Progenitor cell of endocrine pancreas (in vitro differentiated cells): ENCODE measurements around the gene PRDM16. TPM values are rescaled to one million over a fixed set of nuclear protein-coding genes. Genes with fewer than 3 reads are reported as not detected.

Experiments
- DNase-seq: peaks from one replicate; pipeline ENCODE4 v3.0.0; 2021; ENCODE audit warnings: low spot score; ENCODE audit not compliant: unreplicated experiment
- H3K27ac Mint-ChIP-seq: 2 replicates; pipeline ENCODE4 v1.8.0; 2021; ENCODE audit warnings: mild to moderate bottlenecking, moderate library complexity, mixed read lengths
- H3K27me3 Mint-ChIP-seq: 2 replicates; pipeline ENCODE4 v1.8.0; 2021; ENCODE audit warnings: mixed read lengths
- H3K36me3 Mint-ChIP-seq: 2 replicates; pipeline ENCODE4 v1.8.0; 2022; ENCODE audit warnings: mixed read lengths; ENCODE audit not compliant: insufficient read depth
- H3K4me1 Mint-ChIP-seq: 2 replicates; pipeline ENCODE4 v1.8.0; 2021; ENCODE audit warnings: low read depth, mixed read lengths
- H3K4me3 Mint-ChIP-seq: 2 replicates; pipeline ENCODE4 v1.8.0; 2021; ENCODE audit warnings: low read depth, mild to moderate bottlenecking, moderate library complexity, mixed read lengths
- H3K9me3 Mint-ChIP-seq: 2 replicates; pipeline ENCODE4 v1.8.0; 2021; ENCODE audit warnings: low read depth, mixed read lengths
- total RNA-seq: library from RNA; stranded (reverse); gene quantifications from 2 replicates; pipeline ENCODE4 v1.2.1, GENCODE V29; 2021
- TF ChIP-seq, protein P1 (sequence below): fragments of 200-600 bp; sonication (generic); IDR thresholded peaks from one replicate; pipeline ENCODE4 v1.5.0; 2021; ENCODE audit warnings: antibody characterized with exemption, mild to moderate bottlenecking; ENCODE audit not compliant: unreplicated experiment

Gene PRDM16
- total RNA-seq, 1 donor from 2014 or later, result 69.1 TPM

DNA sequence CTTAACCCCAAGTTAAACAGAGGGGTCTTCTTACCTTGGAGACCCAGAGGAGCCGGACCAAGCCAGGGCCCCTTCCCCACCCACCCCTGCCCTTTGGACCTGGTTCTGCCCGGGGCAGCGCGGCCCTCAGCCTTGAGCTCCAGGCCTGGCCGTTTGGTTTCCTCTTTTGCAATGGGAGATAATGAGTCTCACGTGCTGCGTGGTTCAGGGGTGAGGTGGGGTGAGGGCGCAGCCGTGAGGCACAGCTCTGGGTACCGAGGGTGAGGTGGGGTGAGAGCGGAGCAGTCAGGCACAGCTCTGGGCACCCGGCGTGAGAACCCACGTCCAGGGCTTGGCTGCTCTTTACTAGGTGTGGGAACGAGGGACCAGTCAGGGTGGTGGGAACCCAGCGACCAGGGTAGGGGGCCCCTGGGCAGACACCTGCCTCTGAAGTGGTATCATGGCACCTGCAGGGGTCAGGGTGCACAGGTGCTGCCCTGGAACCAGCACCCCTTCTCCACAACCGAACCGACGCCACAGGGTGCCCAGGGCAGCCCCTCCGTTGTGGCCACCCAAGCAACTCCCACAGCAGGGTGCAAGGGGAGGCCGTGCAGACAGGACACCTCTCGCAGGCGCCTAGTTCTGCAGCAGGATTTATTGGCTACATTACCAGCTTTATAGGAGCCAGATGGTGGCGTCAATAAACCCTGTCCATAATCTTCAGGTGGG, 182.2 kb downstream of the PRDM16 start:
- H3K4me3 Mint-ChIP-seq, result no peak overlapping the region
- peaks cover 5% of the 10 kb centered on the region for H3K36me3 Mint-ChIP-seq
- H3K27ac Mint-ChIP-seq, result peak overlapping the region; percentile 77
- H3K4me1 Mint-ChIP-seq, result peaks cover 48% of the 10 kb centered on the region
- no peaks in the 10 kb centered on the region for H3K9me3 Mint-ChIP-seq
- H3K27me3 Mint-ChIP-seq, result no peaks in the 10 kb centered on the region
- DNase-seq, result no peak
- TF ChIP-seq, protein P1, sequence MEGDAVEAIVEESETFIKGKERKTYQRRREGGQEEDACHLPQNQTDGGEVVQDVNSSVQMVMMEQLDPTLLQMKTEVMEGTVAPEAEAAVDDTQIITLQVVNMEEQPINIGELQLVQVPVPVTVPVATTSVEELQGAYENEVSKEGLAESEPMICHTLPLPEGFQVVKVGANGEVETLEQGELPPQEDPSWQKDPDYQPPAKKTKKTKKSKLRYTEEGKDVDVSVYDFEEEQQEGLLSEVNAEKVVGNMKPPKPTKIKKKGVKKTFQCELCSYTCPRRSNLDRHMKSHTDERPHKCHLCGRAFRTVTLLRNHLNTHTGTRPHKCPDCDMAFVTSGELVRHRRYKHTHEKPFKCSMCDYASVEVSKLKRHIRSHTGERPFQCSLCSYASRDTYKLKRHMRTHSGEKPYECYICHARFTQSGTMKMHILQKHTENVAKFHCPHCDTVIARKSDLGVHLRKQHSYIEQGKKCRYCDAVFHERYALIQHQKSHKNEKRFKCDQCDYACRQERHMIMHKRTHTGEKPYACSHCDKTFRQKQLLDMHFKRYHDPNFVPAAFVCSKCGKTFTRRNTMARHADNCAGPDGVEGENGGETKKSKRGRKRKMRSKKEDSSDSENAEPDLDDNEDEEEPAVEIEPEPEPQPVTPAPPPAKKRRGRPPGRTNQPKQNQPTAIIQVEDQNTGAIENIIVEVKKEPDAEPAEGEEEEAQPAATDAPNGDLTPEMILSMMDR, result no peak

DNA sequence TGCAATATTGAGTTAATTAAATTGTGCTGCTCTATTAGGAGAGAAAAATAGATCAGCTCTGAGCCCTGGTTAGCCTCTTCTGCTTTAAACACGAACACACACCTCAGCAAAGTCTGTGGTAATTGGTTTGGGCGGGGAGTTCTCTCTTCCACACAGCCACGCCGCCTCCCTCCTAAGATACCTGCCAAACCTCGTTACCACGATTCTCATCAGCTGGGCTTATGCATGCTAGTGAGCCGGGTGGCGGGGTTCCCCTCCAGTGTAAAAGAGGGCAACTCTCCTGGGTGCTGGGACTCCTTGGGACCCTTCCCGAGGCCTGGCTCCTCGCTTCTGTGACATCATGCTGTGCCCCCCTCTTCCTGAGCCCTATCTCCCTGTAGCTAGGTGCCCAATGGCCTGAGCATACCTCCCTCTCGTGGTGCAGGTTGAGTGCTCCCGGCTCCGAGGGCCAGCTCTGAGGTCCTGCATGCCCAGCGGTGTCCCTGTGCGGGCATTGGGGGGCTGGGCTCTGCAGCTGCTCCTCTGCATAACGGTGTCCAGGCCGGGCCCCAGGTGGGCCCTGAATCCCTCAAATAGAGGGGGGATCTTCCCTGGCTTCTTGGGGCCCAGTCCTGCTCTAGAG, 182.9 kb downstream of the PRDM16 start:
- Mint-ChIP-seq H3K27ac (peak overlapping the region; percentile 67), H3K4me3 (no peak overlapping the region), H3K9me3 (no peaks in the 10 kb centered on the region), H3K36me3 (peaks cover 5% of the 10 kb centered on the region), H3K4me1 (peaks cover 46% of the 10 kb centered on the region), H3K27me3 (no peaks in the 10 kb centered on the region)
- TF ChIP-seq, protein P1, result no peak
- no peak for DNase-seq

DNA sequence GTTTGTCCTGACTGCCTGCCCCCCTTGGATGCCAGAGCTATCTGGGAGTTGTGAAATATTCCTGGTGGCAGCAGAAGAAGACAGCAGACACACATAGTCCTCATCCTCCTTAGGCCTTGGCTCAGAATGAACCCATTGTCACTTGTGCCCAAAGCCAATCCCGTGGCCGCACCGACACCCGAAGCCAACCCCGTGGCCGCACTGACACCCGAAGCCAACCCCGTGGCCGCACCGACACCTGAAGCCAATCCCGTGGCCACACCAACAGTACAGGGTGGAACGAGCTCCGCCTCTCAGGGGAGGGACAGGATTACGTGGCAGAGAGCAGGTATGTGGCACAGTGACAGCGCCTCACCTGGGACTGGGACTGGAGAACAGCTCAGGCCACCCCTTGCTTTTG, 186.7 kb downstream of the PRDM16 start:
- H3K27ac Mint-ChIP-seq, result no peak overlapping the region
- H3K4me1 Mint-ChIP-seq, result peaks cover 18% of the 10 kb centered on the region
- H3K27me3 Mint-ChIP-seq, result no peaks in the 10 kb centered on the region
- peaks cover 4% of the 10 kb centered on the region for H3K9me3 Mint-ChIP-seq
- DNase-seq, result no peak
- peaks cover 12% of the 10 kb centered on the region for H3K36me3 Mint-ChIP-seq
- no peak overlapping the region for H3K4me3 Mint-ChIP-seq
- TF ChIP-seq, protein P1, result no peak

DNA sequence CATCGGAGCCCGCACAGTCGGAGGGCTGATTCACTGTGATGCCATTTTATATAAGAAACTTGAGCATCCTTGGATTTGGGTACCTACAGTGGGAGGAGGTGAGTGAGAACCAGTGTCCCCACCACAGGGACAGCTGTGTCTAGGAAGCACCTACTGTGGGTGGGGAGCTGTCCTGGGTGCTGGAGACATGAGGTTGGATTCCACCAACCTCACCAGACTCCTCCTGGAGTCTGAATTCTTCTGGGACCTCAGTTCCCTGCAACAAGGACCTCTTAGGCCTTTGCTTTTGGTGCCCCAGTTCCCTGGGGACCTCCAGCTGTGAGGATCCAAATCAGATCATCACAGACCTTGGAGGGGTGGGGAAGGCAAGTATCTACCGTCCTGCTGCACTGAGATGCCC, 188.8 kb downstream of the PRDM16 start:
- Mint-ChIP-seq H3K27ac (no peak overlapping the region), H3K9me3 (peaks cover 4% of the 10 kb centered on the region), H3K27me3 (no peaks in the 10 kb centered on the region), H3K4me3 (no peak overlapping the region), H3K36me3 (peaks cover 12% of the 10 kb centered on the region), H3K4me1 (peaks cover 16% of the 10 kb centered on the region)
- no peak for DNase-seq
- TF ChIP-seq, protein P1, result no peak

DNA sequence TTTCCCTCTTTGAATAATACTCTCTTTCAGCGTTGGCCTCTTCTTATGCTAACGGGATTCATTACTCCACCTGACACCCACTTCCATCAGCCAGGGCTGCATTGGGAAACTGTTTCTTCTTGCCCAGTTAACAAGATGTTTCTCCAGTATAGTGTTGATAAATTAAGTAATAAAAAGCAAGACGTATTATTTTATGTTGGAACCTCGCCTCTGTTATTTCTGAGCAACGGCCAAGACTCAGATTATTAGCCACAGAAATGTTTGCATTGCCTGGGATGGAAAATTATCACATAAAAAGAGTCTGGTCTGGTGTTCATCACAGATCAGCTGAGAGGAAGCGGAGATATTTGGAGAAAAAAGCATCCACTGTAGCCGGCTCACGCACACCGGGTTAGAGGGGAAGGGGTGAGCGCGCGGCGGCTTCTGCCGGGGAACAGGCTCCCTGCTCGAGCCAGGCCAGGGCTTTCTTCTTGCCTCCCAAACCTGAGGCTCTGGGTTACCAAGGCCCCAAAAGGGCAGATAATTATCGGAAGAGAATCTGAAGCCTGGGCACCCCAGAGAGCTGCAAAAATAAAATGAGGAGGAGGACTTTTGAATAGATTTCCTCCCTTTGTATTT, 189.5 kb downstream of the PRDM16 start:
- H3K4me1 Mint-ChIP-seq, result peaks cover 16% of the 10 kb centered on the region
- TF ChIP-seq, protein P1, result no peak
- peaks cover 4% of the 10 kb centered on the region for H3K9me3 Mint-ChIP-seq
- no peak overlapping the region for H3K27ac Mint-ChIP-seq
- H3K27me3 Mint-ChIP-seq, result no peaks in the 10 kb centered on the region
- H3K4me3 Mint-ChIP-seq, result no peak overlapping the region
- DNase-seq, result no peak
- peaks cover 12% of the 10 kb centered on the region for H3K36me3 Mint-ChIP-seq
